GM19240 (cell line): ENCODE results near the gene FABP1.

Source experiments
- DNase-seq: peaks from one replicate; pipeline ENCODE4 v3.0.0; 2011; ENCODE audit warnings: low spot score; ENCODE audit not compliant: insufficient read length

FABP1 gene

DNA sequence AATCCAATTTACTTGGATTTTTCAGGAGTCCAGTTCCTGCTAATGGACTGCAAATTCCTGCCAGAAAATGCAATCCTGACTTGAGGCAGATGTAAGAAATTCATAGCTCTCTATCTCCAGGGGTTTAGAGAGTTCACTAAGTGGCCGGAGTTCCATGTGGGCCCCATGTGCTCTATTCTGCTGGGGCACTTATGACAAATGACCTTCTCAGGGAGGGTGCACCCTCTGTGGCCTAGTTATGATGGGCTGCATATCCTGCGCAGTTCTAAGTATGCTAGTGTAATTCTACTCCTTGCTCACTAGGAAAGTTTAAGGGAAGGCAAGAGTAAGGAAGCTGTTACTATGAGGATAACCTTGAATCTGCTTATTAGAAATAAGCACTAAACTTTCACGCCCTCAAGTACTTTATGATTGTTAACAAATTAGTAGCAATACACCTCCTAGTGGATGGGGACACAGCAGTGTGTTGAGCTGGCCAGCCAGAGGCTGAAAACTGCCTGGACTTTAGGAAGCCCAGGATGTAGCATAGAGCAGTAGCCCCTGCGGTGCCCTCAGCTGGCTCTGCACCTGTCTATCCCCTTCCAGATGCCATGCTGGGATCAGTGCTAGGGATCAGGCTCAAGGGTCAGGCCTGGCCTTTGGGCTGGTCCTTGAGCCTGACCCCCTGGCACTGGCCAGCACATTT lies 45.8 kb downstream of the FABP1 start:
- DNase-seq: no peak

DNA sequence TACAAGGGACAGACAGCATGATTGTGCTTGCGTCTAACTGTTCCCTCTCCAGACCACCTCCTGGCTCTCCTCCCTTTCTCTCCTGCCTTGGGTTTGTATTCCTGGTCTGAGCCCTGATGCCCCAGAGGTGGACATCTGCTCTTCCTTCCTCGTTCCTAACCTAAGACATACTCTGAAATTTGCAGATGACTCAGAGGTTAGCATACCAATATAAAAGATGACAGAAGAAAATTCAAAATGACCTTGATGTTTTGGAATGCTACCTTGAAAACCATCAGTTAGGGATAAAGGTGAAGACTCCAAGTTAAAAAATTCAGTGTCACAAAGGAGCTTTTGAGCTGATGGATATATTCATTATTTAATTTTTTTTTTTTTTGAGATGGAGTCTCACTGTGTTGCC lies 47.3 kb downstream of the FABP1 start:
- DNase-seq: no peak

DNA sequence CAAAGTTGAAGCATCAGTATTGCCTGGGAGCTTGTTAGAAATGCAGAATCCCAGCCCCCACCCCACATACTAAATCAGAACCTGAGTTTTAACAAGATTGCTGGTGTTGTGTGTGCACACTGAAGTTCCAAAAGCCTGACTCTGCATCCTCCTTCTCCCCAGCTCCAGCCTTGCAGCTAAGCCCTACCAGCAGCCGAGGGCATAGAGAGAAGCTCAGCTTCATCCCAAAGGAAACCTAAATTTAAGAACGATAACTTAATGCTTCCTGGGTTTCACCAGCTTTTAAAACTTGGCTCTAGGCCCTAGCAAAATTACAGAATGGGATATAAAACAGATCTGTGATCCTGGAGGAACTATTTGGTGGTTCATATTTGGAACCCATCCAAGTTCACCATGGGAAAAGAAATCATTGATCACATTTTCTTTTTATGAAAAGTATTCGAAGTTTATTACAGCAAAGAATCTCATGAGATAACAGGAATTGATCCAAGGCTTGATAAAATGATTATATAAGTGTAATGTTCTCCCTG lies 49.2 kb downstream of the FABP1 start:
- no peak for DNase-seq

DNA sequence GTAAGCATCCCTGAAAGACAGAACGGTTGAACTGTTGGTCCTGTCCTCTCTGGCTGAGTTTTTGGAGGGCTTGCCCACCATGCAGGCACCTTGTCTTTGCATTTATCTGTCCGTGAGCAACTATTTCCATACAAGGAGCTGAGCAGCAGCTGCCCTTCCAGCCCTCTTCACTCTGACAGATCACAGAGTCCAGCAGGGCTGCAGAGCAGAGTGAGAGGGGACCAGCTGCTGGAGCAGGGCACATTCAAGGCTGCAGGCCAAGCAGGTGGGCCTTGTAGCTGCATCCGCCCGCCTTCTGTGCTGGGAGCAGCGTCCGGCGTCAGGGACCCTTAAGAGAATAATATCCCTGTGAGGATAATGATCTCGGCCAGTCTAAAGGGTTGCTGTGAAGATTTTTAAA lies 50.8 kb downstream of the FABP1 start:
- no peak for DNase-seq

DNA sequence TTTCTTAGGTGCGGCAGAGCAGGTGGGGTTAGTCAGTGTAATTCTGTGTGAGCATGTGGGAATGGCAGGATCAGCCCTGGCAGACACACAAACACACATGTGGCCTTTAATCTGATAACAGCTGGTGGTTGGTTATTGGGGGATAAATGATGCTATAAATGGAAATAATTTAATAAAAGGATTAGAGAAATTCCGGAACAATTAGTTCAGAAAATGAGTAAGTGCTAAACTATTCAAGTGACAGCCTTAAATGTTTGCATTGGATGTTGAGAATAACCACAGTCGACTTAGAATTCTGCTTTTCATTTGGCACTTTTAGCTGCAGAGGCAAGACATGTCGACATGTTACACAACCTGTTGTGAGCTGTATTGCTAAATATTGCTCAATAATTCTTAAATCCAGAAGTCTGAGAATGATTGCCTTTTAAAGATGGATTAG lies 53.0 kb downstream of the FABP1 start:
- DNase-seq: no peak

DNA sequence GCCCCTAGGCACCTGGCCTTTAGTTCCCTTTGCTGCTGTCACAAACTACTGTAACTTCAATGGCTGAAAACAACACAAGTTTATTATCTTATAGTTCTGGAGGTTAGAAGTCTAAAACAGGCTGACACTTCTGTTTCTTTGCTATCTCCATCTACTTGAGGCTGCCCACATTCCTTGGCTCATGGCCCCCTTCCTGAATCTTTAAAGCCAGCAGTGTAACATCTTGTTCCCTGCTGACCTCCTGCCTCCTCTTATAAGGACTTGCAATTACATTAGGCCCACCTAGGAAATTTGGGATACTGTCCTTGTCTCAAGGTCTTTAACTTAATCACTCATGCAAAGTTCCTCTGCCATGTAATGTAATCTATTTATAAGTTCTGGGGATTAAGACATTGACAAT lies 53.7 kb downstream of the FABP1 start:
- DNase-seq: no peak
